Measurements from ENCODE around the gene TM7SF2. TPM values are rescaled to one million over a fixed set of nuclear protein-coding genes. Genes with fewer than 3 reads are reported as not detected.

Gene TM7SF2
- total RNA-seq, 1 experiment from 2014 or later, result 74.8 TPM

DNA sequence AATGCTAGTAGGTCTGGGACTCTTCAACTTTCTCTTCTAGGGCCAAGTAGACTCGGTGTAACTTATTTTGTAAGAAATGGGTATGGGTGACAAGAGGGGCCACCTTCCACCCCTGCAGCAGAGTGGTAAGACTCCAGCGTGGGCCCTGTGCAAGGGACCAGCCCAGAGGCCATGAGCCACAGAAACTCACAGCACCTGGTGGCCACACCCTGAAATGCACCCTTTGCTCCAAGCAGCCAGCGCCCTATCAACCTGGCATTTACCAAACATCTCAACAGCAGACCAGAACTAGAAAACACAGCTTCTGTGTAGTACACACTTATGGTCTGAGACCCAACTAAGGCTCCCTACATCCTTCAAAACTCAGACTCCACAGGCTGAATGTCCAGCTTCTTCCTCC is 33.5 kb upstream of the TM7SF2 start:
- H3K27ac Mint-ChIP-seq, result peak overlapping the region in 1 of 3 experiments; percentile 88; a peak in 3 of 7 replicates
- H3K4me2 ChIP-seq (ENCODE audit: insufficient read depth, insufficient read length, low read length), result peak overlapping the region; percentile 1
- H4K5ac ChIP-seq (ENCODE audit: insufficient read length, low read depth, low read length), result no peak overlapping the region
- no peak overlapping the region for H2BK20ac ChIP-seq (ENCODE audit: low read depth, low read length, poor library complexity, severe bottlenecking)
- H3K27ac ChIP-seq (ENCODE audit: insufficient read length, low read depth, low read length), result no peak overlapping the region
- H2BK12ac ChIP-seq (ENCODE audit: insufficient read length, low read depth, low read length), result no peak overlapping the region
- H3K18ac ChIP-seq (ENCODE audit: insufficient read length, low read depth, low read length), result no peak overlapping the region
- no peaks in the 10 kb centered on the region for H3K9me3 ChIP-seq (ENCODE audit: control insufficient read depth, low read depth, low read length)
- no peak overlapping the region for H2BK15ac ChIP-seq (ENCODE audit: low read depth, low read length)
- no peak overlapping the region for H3K56ac ChIP-seq (ENCODE audit: insufficient read length, low read depth, low read length)
- no peaks in the 10 kb centered on the region for H3K27me3 Mint-ChIP-seq (ENCODE audit: low read depth)
- no peak overlapping the region for H3K23ac ChIP-seq (ENCODE audit: insufficient read length, low read depth, low read length)
- no peaks in the 10 kb centered on the region for H4K20me1 ChIP-seq (ENCODE audit: control insufficient read depth, insufficient read depth, insufficient read length)
- no peak overlapping the region for H3K9ac ChIP-seq (ENCODE audit: extremely low read depth, insufficient read length, low read length)
- no peak overlapping the region for H2BK120ac ChIP-seq (ENCODE audit: low read depth, low read length, poor library complexity, severe bottlenecking)
- no peak overlapping the region for H2AFZ ChIP-seq (ENCODE audit: low read length)
- no peak overlapping the region for H3K14ac ChIP-seq (ENCODE audit: insufficient read depth, low read length)
- peaks cover 1% of the 10 kb centered on the region for H3K23me2 ChIP-seq (ENCODE audit: insufficient read length, low read depth, low read length, poor library complexity, severe bottlenecking)
- WGBS (ENCODE audit: extremely low coverage, insufficient read length, low lambda C conversion rate), result no CpG with 5 or more reads among the region's 3 CpGs
- peaks cover 5% of the 10 kb centered on the region; the same call in 1 of the 2 replicates for H3K79me2 ChIP-seq (ENCODE audit: insufficient read depth, low read length)
- no peaks in the 10 kb centered on the region for H3K27me3 ChIP-seq (ENCODE audit: insufficient read depth, low read length)
- H3K4me1 Mint-ChIP-seq, result peaks cover 14 to 16% of the 10 kb centered on the region in 2 experiments
- no peak overlapping the region for H2BK5ac ChIP-seq (ENCODE audit: insufficient read length, low read length)
- H3K4me3 Mint-ChIP-seq, result peak overlapping the region in 1 of 2 experiments; percentile 35; a peak in 1 of 5 replicates
- H2AK5ac ChIP-seq (ENCODE audit: insufficient read length, low read length), result no peak overlapping the region
- H3K9me3 Mint-ChIP-seq, result no peaks in the 10 kb centered on the region; a peak in 1 of 5 replicates
- H3T11ph ChIP-seq (ENCODE audit: low read length), result no peak overlapping the region
- no peaks in the 10 kb centered on the region for H3K4me1 ChIP-seq (ENCODE audit: insufficient read depth, low read length)
- peaks cover 13% of the 10 kb centered on the region for H3K79me1 ChIP-seq (ENCODE audit: insufficient read depth, low read depth, low read length, poor library complexity, severe bottlenecking)
- DNase-seq, result peak; percentile 64
- no peak overlapping the region for H4K8ac ChIP-seq (replicated peaks; ENCODE audit: insufficient read length, low read depth, low read length)
- no peak overlapping the region for H3K4ac ChIP-seq (ENCODE audit: low read depth, low read length)
- H4K91ac ChIP-seq (ENCODE audit: insufficient read length, low read depth, low read length), result no peak overlapping the region
- TF ChIP-seq, protein P1, sequence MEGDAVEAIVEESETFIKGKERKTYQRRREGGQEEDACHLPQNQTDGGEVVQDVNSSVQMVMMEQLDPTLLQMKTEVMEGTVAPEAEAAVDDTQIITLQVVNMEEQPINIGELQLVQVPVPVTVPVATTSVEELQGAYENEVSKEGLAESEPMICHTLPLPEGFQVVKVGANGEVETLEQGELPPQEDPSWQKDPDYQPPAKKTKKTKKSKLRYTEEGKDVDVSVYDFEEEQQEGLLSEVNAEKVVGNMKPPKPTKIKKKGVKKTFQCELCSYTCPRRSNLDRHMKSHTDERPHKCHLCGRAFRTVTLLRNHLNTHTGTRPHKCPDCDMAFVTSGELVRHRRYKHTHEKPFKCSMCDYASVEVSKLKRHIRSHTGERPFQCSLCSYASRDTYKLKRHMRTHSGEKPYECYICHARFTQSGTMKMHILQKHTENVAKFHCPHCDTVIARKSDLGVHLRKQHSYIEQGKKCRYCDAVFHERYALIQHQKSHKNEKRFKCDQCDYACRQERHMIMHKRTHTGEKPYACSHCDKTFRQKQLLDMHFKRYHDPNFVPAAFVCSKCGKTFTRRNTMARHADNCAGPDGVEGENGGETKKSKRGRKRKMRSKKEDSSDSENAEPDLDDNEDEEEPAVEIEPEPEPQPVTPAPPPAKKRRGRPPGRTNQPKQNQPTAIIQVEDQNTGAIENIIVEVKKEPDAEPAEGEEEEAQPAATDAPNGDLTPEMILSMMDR (conservative IDR thresholded peaks at IDR 0.05), result peak; percentile 76
- H3K36me3 Mint-ChIP-seq (ENCODE audit: insufficient read depth in 1 of 3, low read depth in 3 of 3), result peaks cover 48 to 73% (median 72%) of the 10 kb centered on the region in 3 experiments
